ENCODE results near the gene ZFR. TPM values are rescaled to one million over a fixed set of nuclear protein-coding genes. Genes with fewer than 3 reads are reported as not detected.

The ZFR gene
- total RNA-seq, result 73.8 TPM
- long read RNA-seq, full-length matches to known transcripts, result 71 of 138 reads
- long read RNA-seq, partial matches to known transcripts, result 44 of 138 reads
- long read RNA-seq, other reads (novel, unspliced or antisense), result 23 of 138 reads

- peak; percentile 97 for DNase-seq (ENCODE audit: low spot score)
- intact Hi-C loops (cut with DNase I), result loop anchor here (5.0 kb wide), 2 partner anchors 132 to 143 kb away; partner anchors contain the start of genes MTMR12 and SUB1
Measured at GRCh38 chr5:32444431-32445286, at the start of gene ZFR. Gene ZFR, minus strand, starts transcription at chr5:32444740. Its CDS starts 82 bp downstream, at chr5:32444658.

GRCh38 chr5:32490972-32491557 is 46.5 kb upstream of the ZFR start:
- DNase-seq (ENCODE audit: low spot score), result no peak
- intact Hi-C loops (cut with DNase I), result loop anchor here (1.0 to 10.0 kb wide), 2 partner anchors 99 to 934 kb away; no protein-coding TSS in a partner anchor

GRCh38 chr5:32489791-32490562 is 45.4 kb upstream of the ZFR start:
- DNase-seq (ENCODE audit: low spot score), result peak; percentile 84
- intact Hi-C loops (cut with DNase I), result loop anchor here (1.0 to 10.0 kb wide), 4 partner anchors 100 to 935 kb away; no protein-coding TSS in a partner anchor

GRCh38 chr5:32487424-32487823 is 42.9 kb upstream of the ZFR start:
- DNase-seq (ENCODE audit: low spot score), result no peak
- intact Hi-C loops (cut with DNase I), result no loop called here

- intact Hi-C loops (cut with DNase I), result no loop called here
- DNase-seq (ENCODE audit: low spot score), result no peak
Measured at GRCh38 chr5:32487008-32487407, 42.5 kb upstream of the ZFR start.

GRCh38 chr5:32482193-32482592 is 37.7 kb upstream of the ZFR start:
- DNase-seq (ENCODE audit: low spot score), result no peak
- intact Hi-C loops (cut with DNase I), result no loop called here

- intact Hi-C loops (cut with DNase I), result no loop called here
- no peak for DNase-seq (ENCODE audit: low spot score)
Measured at GRCh38 chr5:32479096-32479495, 34.6 kb upstream of the ZFR start.

GRCh38 chr5:32476891-32477290 is 32.4 kb upstream of the ZFR start:
- intact Hi-C loops (cut with DNase I), result no loop called here
- DNase-seq (ENCODE audit: low spot score), result no peak

GRCh38 chr5:32475334-32476097 is 31.0 kb upstream of the ZFR start:
- DNase-seq (ENCODE audit: low spot score), result no peak

GRCh38 chr5:32474209-32474854 is 29.8 kb upstream of the ZFR start:
- no peak for DNase-seq (ENCODE audit: low spot score)
- intact Hi-C loops (cut with DNase I), result no loop called here

More at GRCh38 chr5:32475334-32476097, 31.0 kb upstream of the ZFR start:
- intact Hi-C loops (cut with DNase I), result no loop called here

- DNase-seq (ENCODE audit: low spot score), result no peak
- intact Hi-C loops (cut with DNase I), result no loop called here
Measured at GRCh38 chr5:32473072-32473471, 28.5 kb upstream of the ZFR start.

- intact Hi-C loops (cut with DNase I), result no loop called here
- DNase-seq (ENCODE audit: low spot score), result no peak
Measured at GRCh38 chr5:32471784-32472183, 27.2 kb upstream of the ZFR start.

GRCh38 chr5:32465076-32465475 is 20.5 kb upstream of the ZFR start:
- intact Hi-C loops (cut with DNase I), result no loop called here

GRCh38 chr5:32462618-32463017 is 18.1 kb upstream of the ZFR start:
- DNase-seq (ENCODE audit: low spot score), result no peak

More at GRCh38 chr5:32465076-32465475, 20.5 kb upstream of the ZFR start:
- DNase-seq (ENCODE audit: low spot score), result no peak

GRCh38 chr5:32461441-32462120 is 17.0 kb upstream of the ZFR start:
- intact Hi-C loops (cut with DNase I), result no loop called here
- DNase-seq (ENCODE audit: low spot score), result no peak

More at GRCh38 chr5:32462618-32463017, 18.1 kb upstream of the ZFR start:
- intact Hi-C loops (cut with DNase I), result no loop called here

- no peak for DNase-seq (ENCODE audit: low spot score)
- intact Hi-C loops (cut with DNase I), result no loop called here
Measured at GRCh38 chr5:32460702-32461101, 16.2 kb upstream of the ZFR start.

GRCh38 chr5:32458880-32459495 is 14.4 kb upstream of the ZFR start:
- intact Hi-C loops (cut with DNase I), result no loop called here
- no peak for DNase-seq (ENCODE audit: low spot score)

GRCh38 chr5:32455311-32455710 is 10.8 kb upstream of the ZFR start:
- intact Hi-C loops (cut with DNase I), result no loop called here
- no peak for DNase-seq (ENCODE audit: low spot score)

Data from cardiac septum (tissue), 1 donor.